GM19351 (cell line): Measurements from ENCODE around the gene RILPL2.
"Not testable (repeated sequence)": the region's sequence is repeated elsewhere in the genome, so short reads cannot be mapped to it uniquely, and the experiment has no call there.

ENCODE experiments used
- ATAC-seq: cut with Tn5 transposase; IDR thresholded peaks from one replicate; pipeline ENCODE4 v1.9.1; 2021; ENCODE audit warnings: mild to moderate bottlenecking, moderate library complexity; ENCODE audit not compliant: unreplicated experiment

The RILPL2 gene

GRCh38 chr12:123436017-123436964 is at the start of gene RILPL2:
Gene RILPL2 (minus strand): TSS chr12:123436684. CDS start chr12:123436420, 264 bp downstream.
- ATAC-seq: peak; percentile 70

GRCh38 chr12:123485756-123486155 is 49.3 kb upstream of the RILPL2 start:
- ATAC-seq: no peak

DNA sequence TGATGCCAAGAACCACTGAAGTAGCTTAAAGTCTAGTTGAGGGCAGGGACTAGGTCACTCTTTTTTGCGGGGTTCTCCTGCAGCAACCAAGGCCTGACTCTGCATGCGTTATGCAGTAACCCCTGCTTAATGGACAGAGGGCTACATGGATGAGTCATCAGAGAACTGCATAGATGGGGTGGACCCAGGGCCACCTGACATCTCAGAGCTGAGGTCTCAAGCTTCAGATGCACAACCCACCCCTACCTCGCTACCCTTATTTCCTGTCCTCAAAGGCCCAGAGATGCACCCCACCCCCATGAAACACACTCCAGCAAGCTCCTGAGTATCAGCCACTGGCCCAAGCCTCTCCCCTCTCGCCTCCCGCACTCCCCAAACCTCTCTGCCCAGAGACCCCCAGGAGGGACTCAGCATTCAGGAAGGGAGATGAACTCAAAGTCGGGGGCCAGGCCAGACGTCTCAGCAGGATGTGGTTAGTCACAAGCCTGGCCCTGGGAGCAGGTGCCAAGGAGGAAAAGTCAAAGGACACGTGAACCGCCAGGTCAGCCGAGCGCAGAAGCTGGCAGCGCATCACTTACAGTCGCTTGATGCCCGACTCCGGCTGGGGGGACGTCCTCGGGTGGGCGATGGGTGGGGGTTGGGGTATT is 47.2 kb upstream of the RILPL2 start:
- peak; percentile 50 for ATAC-seq

DNA sequence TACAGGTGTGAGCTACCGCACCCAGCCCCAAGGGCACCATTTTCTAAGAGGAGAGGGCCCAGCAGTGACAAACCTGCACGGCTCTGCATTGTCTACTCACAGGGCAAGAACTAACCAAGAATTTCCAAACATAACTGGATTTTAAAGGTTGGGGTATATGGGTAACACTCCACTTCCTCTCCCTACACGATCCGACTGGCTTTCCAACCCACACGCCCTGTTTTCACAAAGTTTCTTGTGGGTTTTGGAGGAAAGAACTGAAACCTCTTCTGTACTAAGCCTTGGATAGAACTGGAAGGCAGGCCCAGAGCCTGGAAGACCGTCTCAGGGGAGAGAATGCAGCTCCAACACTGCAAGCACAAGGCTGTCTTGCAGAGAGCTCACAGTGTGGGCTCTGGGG is 46.4 kb upstream of the RILPL2 start:
- ATAC-seq: no peak

DNA sequence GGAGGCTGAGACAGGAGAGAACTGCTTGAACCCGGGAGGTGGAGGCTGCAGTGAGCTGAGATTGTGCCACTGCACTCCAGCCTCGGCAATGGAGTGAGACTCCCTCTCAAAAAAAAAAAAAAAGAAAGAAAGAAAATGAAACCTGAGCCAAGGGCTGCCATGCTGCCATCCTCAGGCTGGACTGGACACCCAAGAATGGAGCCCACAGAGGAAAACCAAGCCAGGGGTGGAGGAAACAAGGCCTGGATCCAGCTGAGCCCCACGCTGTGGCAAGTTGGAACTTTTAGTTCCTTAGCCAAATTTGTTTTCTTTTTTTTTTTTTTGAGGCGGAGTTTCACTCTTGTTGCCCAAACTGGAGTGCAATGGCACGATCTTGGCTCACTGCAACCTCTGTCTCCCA is 44.8 kb upstream of the RILPL2 start:
- not testable (repeated sequence) for ATAC-seq

DNA sequence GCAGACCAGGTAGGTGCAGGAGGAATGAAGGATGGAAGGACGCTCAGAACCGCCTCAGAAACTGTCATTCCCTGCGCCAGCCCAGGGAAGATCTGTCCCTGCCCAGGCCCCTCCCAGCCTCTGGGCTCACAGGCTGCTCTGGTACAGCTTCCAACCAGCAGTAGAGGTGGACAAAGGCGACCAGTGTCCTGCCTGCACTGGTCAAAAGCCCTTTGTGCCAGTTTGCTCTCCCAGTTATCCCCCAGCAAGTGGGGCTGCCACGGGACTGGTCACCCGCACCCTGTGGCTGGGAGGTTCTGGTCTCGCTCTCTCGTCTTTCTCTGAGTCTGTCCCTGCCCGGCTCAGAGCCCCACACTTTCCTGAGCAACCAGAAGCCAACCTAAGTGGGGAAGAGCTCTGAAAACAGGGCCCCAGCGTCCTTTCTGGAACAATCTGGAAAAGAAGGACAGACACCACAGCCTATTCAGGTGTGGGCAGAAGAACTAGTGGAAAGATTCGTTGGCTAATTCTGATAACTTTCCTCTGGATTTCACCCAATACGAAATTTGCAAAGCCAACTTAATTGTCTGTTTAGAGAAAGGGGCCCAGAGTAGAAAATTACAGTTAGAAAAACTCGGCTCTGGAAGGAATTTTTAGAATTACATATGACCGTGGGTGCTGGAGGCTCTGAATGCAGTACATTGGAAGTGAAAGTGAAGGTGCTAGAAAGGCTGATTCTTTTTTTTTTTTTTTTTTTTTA is 43.1 kb upstream of the RILPL2 start:
- ATAC-seq: no peak

DNA sequence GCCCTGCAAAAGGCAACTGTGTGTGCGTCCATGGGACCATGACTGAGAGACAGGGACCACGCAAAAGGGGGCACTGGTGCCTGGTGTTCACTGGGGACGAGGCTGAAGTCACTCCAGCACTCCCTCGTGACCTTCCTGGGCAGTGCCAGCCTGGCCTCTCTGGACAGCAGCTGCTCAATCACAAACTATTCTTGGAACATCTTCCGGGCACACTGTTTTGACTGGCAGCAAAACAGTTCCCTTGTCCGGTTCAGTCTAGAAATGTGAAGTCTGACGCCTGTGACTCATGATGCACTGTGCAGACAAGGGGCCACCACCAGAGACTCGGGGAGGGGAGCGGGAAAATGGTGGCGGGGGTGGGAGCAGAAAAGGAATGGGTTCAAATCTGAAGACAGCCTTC is 42.3 kb upstream of the RILPL2 start:
- ATAC-seq: no peak

DNA sequence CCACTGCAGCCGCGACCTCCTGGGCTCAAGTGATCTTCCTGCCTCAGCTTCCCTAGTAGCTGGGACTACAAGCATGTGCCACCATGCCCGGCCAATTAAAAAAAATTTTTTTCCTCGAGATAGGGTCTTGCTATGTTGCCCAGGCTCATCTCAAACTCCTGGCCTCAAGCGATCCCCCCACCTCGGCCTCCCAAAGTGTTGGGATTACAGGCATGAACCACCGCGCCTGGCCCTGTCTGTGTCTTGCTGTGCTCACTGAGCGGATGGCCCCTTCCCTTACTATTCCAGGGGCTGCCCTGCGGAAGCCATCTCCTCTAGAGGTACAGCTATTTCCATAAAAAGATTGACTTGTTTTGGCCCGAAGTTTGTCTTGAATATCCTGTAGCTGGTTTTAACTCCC is 41.6 kb upstream of the RILPL2 start:
- ATAC-seq: no peak

- ATAC-seq: no peak
These were observed 38.8 kb upstream of the RILPL2 start for GRCh38 chr12:123475246-123475703.

- ATAC-seq: no peak
These were observed 38.2 kb upstream of the RILPL2 start for GRCh38 chr12:123474485-123475245.

GRCh38 chr12:123472438-123472849 is 36.0 kb upstream of the RILPL2 start:
- ATAC-seq: no peak

- no peak for ATAC-seq
These were observed 35.0 kb upstream of the RILPL2 start for GRCh38 chr12:123471374-123472068.

DNA sequence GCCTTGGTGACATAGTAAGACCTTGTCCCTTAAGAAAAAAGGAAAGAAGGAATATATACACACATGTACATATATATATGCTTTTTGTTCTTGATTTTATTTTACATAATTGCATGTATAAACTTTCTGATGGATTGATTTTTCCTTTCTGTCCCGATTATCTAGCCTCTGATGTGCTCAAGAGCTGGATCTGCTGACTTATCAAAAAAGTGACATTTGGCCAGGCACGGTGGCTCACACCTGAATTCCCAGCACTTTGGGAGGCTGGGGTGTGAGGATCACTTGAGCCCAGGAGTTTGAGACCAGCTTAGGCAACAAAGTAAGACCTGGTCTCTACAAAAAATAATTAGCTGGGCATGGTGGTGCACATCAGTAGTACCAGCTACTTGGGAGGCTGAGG is 33.5 kb upstream of the RILPL2 start:
- ATAC-seq: no peak

DNA sequence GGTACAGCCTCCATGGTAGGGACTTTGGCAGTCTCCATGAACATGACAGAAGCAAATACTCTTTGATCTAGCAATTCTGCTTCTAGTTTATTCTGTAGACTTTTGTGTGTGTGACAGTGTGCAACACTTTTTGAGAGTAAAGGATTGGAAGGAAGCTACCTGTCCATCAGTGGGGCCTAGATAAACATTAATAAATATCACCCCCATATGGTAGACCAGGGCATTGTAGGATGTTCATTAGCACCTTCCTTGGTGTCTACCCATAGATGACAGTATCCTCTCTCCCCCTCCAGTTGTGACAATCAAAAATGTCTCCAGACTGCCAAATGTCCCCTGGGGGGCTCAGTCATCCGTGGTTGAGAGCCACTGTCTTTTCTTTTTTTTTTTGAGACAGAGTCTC is 32.3 kb upstream of the RILPL2 start:
- ATAC-seq: peak; percentile 73

DNA sequence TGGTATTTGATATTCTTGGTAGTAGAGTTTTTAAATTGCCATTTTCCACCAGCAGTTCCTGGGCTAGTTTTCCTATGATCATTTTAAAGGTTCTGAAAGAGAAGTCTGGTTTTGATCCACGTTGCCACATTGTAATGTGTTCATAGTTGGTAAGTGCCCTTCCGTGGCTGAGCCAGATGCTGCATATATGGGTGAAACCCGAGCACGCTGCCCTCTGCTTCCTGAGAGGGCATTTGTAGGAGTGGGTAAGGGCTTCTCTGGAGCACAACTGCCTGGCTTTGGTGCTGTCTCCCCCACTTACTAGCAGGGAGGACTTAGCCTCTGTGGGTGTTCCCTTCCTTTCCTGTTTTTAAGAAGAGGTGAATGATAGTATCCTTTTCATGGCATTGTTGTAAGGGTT is 28.6 kb upstream of the RILPL2 start:
- ATAC-seq: no peak

GRCh38 chr12:123463174-123463573 is 26.7 kb upstream of the RILPL2 start:
- ATAC-seq: not testable (repeated sequence)

DNA sequence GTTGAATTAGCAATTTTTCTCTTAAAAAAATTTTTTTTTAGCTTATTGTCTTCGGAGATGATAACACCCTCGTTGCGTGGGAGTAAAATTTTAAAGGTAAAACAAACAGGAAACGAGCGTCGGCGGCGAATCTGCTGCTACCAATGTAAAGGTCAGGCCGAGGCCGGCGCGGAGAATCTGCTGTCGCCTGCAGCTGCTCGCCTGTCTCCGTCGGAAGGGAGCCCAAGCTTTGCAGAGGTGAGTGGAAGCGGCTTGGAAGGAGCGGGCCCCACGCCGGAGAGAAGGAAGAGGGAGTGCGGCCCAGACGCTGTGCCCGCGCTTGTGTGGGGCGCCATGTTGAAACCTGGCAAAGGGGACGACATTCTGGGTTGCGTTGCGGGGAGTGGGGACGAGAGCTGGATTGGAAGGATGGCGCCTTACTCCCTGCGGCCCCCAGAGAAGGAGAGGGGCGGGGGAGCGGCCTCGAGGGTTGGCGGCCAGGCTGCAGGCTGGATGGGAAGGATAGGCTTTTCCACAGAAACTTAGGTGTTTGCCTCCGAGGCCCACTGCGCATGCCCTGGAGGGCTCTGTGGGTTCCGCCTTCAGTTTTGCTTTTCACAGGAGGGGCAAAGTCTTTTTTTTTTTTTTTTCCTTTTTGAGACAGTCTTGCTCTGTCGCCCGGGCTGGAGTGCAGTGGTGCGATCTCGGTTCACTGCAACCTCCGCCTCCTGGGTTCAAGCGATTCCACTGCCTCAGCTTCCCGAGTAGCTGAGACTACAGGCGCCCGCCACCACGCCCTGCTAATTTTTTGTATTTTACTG is 21.7 kb upstream of the RILPL2 start, which contains the start of gene SNRNP35:
TSS of gene SNRNP35 (plus strand) at position 160 of the 800 bp plus-strand sequence. CDS start 7,402 bp downstream, outside the sequence.
- peak; percentile 64 for ATAC-seq

DNA sequence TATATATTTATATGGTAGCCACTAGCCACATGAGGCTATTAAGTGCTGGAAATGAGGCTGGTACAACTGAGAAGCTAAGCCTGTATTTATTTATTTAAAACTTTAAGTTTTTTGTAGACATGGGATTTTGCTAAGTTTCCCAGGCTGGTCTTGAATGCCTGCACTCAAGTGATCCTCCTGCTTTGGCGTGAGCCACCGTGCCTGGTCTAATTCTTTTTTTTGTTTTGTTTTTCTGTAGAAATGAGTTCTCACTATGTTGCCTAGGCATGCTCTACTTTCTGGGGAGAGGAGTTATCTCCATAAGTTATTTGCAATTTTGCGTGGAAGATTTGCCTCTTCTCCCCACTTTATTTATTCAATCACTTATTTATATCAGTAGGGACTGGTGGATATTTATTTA is 16.7 kb upstream of the RILPL2 start:
- no peak for ATAC-seq

DNA sequence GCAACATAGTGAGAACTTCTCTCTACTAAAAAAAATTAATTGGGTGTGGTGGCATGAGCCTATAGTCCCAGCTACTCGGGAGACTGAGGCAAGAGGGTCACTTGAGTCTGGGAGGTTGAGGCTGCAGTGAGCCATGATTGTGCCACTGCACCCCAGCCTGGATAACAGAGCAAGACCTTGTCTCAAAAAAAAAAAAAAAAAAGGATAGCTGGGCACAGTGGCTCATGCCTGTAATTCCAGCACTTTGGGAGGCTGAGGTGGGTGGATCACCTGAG is 15.7 kb upstream of the RILPL2 start:
- not testable (repeated sequence) for ATAC-seq
